GOT3 (cell line): ENCODE results near the gene SUSD3.
"Not testable (repeated sequence)": the region's sequence is repeated elsewhere in the genome, so short reads cannot be mapped to it uniquely, and the experiment has no call there.

ENCODE experiments used
- DNase-seq: peaks from one replicate; lab custom pipeline; 2025; ENCODE audit warnings: mixed read lengths; lab: John Stamatoyannopoulos, UW

SUSD3 gene

DNA sequence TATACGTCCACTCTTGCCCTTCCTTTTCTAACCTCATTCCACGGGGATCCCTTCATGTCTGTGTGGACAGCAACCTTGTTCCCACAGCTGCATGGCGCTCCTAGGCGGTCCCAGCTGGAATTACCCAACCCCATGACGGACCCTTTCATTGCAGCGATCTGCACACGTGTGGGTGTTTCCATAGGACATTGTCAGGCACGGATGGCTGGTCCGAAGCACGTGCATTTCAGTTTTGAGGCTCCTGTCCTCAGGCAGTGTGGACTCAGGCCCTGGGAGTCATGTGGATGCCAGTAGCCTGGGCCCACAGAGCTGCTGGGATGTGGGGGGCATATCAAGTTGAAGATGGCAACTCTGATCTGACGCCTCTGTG, 52.5 kb downstream of the SUSD3 start:
- no peak for DNase-seq

DNA sequence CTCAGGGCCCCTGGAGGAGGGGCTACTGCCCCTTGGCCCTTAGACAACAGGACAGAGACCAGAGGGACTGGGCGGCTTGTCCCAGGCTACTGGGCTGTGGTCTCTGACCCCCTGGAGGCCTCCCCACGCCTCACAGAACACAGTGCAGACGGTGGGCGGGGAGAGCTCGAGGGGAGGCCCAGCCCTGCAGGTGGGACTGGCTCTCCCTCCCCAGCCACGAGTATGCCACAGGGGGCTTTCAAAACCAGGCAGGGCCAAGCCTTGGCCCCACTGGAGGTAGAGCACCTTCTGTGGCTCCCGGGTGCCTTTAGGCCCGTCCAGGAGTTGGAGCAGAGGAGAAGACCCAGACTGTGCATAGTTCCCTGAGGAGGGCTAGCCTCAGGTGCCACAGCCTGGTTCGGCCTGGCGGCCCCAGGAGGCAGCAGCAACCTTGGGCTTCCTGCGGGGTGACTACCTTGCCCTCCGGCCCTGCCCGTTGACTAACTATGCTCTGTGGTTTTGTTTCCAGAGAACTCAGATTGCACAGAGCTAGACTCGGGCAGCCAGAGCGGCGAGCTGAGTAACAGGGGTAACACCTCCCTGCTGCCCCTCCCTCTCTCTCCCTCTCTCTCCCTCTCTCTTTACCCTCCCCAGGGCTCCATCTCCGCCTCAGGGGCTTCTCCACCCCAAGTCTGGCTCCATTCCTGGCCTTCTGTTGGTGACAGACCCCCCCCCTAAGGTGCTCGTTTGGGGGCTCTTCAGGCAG, 53.0 kb downstream of the SUSD3 start:
- no peak for DNase-seq

DNA sequence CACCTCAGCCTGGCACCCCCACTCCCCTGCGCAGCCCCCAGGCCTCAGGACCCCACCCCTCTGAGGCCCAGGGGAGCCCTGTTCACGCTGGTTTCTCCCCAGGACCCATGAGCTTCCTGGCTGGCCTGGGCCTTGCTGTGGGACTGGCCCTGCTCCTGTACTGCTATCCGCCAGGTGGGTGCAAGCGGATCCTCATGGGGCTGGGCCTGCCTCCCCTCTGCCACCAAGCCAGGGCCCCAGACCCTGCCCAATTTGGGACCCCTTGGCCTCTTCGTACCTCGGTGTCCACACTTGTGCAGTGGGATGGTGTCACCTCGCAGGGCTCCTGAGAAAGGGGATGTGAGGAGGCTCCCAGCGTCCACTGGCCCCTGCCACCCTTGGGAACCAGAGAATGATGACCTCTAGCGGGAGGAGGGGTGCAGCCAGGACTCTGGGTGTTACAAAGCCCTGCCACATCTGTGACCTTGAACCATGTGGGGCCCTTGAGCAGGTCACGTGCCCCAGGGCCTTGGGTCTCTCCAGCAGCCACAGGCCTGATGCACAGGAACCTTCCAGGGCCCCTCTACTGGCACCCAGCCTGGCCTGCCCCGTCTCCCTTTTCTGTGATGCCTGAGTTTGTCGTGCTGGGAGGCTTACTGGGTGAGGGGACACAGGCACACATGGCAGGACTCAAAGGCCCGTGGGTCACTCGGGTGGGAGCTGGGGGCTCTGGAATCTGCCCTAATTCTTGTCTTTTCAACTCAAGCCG, 53.8 kb downstream of the SUSD3 start:
- no peak for DNase-seq

DNA sequence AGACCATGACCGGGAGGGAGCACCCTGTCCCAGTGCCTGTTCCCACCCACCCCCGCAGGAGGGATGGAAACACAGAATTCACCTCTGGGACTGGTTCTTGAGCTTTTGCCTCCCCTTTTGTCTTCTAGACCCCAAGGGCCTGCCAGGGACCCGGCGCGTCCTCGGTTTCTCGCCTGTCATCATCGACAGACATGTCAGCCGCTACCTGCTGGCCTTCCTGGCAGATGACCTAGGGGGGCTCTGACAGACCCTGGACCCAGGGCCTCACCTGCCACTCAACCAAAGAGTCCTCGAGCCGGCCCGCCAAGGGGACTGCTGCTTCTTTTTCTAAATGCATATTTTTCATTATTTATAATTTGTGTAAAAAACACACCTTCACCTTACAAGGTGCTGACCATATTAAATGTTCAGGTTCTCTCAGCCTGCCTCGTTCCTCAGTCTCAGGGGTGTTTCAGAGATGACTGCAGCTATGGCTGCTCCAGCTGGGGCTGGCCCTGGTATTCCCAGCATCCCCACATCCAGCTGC, 54.4 kb downstream of the SUSD3 start:
- no peak for DNase-seq

DNA sequence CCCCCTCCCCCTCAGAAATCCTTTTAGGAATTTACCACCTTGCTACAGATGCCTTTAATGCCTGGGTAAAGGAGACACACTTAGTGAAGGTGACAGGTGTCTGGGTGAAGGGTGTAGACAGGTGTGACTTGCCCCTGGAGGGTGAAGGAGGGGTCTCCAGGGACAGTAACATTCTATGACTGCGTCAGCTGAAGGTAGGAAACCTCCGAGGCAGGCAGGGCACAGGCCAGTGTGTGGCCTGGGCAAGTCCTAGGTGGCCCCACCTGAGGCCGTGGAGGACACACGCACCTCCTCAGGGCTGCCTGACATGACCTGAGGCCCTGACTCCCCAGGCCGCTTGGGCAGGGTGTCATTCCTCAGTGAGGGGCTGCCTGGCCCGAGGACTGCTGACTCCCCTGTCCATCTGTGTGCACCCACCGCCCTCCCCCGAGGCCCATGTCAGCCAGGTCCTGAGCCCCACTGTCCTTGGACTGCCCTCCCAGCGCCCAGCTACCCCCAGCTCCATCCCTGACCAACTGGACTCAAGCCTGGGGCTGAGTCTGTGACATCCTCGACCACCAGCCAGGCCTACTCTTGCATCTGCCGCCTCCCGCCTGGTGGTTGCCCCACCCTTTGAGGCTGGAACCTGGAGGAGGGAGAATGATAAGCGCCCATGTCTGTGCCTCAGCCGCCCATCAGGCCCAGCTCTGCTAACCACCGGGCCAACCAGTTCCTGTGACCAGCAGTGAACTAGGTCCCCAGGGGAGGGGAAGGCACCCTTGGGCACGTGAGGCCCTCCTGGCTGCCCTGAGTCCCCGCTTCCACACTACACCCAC, 55.9 kb downstream of the SUSD3 start:
- DNase-seq, result no peak

DNA sequence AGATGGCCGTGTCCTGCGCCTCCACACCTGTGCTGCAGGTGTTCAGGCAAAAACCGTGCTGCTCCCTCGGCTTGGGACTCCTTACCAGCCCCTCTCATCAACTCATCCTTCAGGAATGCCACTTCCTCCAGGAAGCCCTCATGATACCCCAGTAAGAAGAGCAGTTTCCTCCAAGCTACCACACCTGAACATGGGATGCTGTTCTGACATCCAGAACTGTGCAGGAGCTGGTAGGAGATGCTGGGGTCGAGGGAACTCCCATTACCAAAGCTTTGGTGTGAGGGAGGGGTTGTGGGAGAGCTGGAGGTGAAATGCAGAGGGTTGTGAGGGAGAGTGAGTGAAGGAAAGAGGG, 56.5 kb downstream of the SUSD3 start:
- DNase-seq, result no peak

DNA sequence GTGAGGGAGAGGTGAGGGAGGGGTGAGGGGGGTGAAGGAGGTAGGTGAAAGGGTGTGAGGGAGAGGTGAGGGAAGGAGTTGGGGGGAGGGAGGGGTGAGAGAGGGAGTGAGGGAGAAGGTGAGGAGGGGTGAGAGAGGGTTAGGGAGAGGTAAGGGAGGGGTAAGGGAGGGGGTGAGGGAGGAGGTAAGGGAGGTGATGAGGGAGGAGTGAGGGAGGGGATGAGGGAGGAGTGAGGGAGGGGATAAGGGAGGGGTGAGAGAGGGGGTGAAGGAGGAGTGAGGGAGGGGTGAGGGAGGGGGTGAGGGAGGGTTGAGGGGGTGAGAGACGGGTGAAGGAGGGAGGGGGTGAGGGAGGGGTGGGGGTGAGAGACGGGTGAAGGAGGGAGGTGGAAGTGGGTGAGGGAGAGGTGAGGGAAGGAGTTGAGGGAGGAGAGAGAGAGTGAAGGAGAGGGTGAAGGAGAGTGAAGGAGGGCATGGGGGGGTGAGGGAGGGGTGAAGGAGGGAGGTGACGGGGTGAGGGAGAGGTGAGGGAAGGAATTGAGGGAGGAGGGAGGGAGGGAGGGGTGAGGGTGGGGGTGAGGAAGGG, 57.1 kb downstream of the SUSD3 start:
- no peak for DNase-seq

DNA sequence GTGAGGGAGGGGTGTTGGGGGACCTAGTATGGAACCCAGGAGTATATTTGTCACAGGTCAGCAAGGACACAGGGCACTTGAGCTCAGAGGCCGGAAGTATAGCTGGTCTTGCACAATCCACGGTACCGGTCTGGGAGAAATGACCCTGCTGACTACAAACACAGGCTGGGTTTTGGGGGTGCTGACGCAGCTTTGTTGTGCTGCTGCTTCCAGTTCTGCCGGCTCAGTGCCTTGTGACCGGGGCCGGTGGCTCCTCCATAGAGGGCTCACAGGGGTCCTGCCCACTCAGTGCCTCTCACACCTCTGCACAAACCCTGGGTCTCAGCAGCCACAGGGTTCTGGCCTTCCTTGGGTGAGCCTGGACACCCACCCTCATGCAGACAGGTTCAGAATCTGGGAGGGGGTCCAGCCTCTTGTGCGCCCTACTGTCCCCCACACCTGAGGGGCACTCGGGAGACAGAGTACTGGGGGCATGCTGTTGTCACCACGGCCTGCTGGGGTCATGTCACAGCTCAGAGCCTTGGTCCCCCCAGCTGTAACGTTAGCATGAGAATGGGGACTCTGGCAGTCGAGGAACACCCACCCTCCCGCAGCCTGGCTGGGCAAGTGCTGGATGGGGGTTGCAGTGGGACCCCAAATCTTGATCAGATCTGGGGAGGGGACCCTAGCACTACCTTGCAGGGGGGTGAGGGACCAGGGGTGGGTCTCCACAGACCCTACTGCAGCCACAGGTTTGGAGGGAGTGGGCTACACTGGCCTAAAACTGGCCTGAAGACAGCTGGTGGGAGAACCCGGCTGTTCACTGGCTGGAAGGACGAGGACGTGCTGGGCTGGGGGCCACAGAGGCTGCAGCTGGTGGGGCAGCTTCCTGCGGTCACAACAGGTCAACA, 57.8 kb downstream of the SUSD3 start:
- DNase-seq, result no peak

DNA sequence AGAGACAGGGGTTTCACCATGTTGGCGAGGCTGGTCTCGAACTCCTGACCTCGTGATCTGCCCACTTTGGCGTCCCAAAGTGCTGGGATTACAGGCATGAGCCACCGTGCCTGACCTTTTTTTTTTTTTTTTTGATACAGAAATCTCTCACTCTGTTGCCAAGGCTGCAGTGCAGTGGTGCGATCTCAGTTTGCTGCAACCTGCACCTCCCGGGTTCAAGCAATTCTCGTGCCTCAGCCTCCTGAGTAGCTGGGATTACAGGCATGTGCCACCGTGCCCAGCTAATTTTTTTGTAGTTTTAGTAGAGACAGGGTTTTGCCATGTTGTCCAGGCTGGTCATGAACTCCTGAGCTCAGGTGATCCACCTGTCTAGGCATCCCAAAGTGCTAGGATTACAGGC, 59.0 kb downstream of the SUSD3 start:
- not testable (repeated sequence) for DNase-seq

DNA sequence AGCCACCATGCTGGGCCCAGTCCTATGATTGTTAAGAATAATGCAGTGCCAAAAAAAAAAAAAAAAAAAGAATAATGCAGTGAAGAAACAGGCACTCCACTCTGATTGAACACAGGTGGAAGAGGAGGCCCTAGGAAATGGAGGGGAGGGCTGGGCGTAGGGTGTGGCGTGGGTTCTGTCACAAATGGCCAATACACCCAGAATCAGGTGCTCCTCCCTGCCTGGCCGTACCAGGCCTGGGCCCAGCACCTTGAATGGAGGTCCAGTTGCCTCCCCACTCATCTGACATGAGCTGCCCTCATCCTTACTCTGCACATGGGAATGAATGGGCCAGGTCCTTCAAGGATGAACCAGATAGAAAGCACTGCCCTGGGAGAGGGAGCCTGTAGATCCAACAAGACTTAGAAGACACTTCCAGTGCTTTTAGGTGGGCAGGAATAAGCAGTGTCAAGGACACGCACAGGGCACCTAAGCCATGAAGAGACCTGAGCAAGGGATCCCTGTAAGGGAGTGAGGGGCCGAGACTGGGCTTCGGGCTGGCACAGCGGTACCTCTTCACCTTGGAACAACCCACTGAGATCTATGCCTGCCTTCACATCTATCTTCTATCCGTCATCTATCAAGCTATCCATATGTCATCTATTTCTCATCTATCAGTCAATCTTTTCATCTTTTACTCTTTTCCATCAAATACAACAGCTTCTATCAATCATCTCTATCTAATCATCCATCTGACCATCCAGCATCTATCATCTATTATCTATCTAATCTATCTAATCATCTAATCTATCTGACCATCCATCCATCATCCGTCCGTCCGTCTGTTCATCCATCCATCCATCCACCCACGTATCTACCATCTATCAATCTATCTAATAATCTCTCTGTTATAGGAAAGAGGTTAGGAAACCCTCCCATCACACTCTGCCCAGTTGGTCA, 59.7 kb downstream of the SUSD3 start:
- DNase-seq, result no peak

DNA sequence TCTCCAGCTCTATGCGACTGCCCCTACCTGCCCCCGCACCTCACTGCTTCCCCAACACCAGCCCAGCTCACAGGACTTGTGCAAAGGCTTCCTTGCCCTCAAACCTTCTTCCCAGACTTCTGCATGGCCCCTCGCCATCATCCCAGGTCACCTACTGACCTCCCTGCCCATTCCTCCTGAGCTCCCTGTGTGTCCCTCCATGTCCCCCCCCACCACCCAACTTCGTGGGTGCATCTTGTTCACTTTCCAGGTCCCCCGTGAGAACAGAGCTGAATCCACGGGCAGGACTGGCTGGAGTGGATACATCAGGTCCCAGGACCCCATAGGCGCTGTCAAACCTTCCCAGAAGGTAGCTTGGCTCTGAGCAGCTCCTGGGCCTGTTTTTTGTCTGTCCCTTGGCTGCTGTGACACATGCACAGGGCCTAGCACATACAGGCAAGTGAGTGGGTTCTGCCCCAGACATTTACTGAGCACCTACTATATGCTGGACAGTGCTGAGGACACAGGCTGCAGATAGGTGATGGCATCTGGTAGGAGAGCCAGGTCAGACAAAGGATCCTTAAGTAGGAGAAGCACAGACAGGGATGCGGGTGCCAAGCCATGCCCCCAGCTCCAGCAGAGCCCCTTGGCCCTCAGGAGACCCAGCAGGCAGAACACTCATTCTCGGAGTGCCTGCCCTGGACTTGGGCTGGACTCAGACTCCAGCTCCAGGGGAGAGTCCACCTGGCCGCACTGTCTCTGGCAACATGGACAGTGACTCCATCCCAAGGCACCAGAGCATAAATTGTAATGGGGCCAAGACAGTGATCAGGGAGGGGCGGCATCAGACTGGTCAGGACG, 60.6 kb downstream of the SUSD3 start:
- DNase-seq, result no peak

DNA sequence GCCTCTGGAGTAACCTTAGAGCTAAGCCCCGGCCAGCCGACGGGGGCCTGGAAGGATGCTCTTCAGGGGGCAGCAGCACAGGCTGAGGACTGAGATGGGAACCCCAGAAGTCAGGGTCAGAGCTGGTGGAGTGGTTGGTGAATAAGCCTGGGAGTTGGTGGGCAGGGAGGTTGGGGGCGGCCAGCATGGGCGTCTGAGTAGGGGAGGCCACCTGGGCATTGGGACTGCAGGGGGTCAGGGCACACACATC, 61.1 kb downstream of the SUSD3 start:
- DNase-seq, result no peak

DNA sequence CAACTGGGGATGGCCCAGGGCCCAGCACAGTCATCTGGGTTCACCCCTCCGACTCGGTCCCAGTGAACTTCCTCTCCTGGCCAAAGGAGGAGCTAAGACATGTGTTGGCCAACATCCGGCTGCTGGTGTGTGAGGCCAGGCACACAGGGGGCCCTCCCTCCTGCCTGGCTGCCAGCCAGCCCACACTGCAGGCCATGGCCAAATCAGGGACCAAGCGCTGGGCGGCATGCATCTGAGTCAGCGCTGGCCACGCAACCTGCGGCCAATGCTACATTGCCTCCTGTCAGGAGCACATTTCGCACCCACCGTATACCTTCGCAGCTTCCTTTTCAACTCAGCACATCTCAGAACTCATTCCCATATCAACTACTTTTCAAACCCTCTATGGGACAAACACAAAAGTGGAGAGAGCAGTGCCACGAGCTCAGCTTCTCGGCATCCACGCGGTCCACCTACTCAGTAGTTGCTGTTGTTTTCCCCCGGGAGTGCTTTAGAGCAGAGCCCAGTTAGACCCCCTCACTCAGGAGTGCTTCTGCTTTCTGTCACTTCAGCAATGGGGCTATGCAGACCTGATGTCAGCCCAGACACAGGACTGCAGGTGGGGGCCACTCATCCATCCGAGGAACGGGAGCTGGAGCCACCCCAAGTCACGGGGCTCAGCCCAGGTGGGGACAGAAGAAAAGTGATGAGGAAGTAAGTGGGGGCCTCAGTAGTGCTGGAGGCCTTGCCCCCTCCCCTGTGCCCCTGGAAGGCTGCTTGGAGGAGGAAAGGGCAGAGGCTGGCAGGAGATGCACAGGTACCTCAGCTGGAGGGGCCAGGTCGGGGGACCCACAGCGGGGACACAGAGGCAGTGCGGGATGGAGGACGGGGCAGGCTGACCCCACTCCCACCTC, 61.7 kb downstream of the SUSD3 start:
- DNase-seq, result peak; percentile 13

DNA sequence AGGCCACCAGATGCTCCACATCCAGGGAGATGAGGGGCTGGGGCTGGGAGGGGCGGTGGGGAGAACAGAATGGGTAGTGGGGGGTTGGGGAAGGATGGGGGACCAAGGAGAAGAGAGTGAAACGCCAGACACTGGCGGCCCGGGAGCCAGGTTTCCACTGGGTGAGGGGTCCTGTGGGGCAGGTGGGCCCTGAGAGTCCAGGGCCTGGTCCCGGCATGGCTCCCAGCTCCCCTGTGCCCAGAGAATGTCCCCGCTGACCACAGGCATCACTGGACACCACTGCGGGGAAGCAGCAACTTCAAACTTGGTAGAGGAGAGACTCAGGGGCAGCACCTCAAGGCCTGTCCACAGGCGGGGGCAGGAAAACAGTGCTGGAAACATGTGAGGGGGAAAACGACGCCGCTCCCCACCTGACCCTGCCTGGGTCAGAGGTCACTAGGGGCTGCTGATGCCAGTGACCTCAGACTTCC, 62.4 kb downstream of the SUSD3 start:
- no peak for DNase-seq

DNA sequence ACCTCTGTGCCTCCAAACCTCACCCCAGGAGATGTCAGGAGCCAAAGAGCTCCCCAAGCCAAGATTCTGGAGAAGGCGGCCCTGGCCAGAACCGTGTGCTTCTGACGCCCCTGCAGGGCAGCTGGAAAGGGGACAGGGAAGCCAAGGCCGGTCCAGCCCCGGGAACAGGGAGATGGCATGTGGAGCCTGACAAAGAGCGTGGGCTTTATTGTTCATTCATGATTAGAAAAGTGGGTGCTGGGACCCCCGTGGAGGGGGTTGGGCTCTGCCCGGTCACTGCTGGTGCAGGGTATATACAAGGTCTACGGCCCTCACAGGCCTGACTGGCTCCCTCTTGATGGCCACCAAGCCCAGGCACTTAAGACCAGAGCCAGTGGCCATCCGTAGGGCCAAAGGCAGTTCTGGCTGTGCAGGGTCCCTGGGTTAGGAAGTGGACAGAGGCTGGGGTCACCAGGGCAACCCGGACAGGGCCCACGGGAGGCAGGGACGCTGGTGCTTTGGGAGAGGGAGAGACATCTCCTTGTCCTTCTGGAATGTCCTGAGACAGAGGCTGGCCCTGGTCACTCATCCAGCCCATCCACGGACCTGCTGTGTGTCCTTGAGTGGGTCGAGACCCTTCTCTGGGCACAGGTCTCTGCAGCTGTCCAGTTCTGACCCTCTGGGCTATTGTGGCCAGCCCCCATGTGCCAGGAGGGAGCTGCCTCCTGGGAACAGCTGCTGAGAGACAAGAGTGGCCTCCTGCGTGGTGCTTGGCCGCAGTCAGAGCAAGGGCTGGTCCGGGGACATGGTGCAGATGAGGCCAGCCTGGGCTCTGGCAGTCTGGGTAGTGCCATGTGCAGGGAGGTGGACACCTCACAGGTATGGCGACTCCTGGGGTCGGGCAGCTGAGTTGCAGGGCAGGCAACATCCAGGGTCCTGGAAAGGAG, 63.1 kb downstream of the SUSD3 start:
- DNase-seq, result no peak

DNA sequence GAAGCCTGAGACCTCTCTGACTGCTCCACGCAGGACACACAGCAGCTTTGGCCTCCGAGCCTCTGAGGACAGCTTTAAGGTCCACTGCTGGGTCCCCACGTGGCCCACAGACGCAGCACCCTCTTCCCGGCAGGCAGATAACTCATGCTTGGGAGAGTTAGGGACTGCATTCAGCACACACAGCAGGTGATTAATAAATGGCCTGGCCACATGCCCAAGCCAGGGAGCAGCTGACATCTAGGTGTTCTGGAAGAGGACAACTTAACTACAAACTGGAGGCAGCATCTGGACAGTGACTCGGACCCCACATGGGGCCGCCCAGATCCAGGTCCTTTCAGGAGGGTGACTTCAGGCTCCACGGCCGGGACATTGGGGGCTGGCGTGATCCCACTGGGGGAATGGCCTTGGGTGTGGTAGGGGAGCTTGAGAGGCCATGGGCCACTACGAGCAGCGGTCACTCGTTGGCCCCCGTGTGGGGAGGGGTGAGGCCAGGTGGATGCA, 64.3 kb downstream of the SUSD3 start:
- no peak for DNase-seq
